HUES6 (cell line): ENCODE data around the gene BICDL1.
"Not testable (repeated sequence)": the region's sequence is repeated elsewhere in the genome, so short reads cannot be mapped to it uniquely, and the experiment has no call there.

Source experiments
- H3K27ac ChIP-seq: 2 replicates; pipeline ENCODE4 v1.7.0; 2013; ENCODE audit warnings: low read depth, mild to moderate bottlenecking, low read length, inconsistent platforms
- H3K27me3 ChIP-seq: 2 replicates; pipeline ENCODE4 v1.6.1; 2013; ENCODE audit warnings: low read length; ENCODE audit not compliant: control insufficient read depth, insufficient read depth
- H3K36me3 ChIP-seq: 2 replicates; pipeline ENCODE4 v1.6.1; 2013; ENCODE audit warnings: low read length; ENCODE audit not compliant: control insufficient read depth, insufficient read depth
- H3K4me1 ChIP-seq: 2 replicates; pipeline ENCODE4 v1.6.1; 2013; ENCODE audit warnings: low read length; ENCODE audit not compliant: control insufficient read depth, insufficient read depth
- H3K4me3 ChIP-seq: 2 replicates; pipeline ENCODE4 v1.5.1; 2013; ENCODE audit warnings: low read depth, low read length
- H3K9ac ChIP-seq: one replicate; pipeline ENCODE4 v1.6.1; 2013; ENCODE audit warnings: mild to moderate bottlenecking, low read length
- H3K9me3 ChIP-seq: 2 replicates; pipeline ENCODE4 v1.6.1; 2013; ENCODE audit warnings: low read depth, low read length; ENCODE audit not compliant: control insufficient read depth, insufficient read depth

The BICDL1 gene

GRCh38 chr12:120006258-120006975 lies 17.4 kb downstream of the BICDL1 start:
- peaks cover 9% of the 10 kb centered on the region; the same call in 1 of the 2 replicates for H3K4me1 ChIP-seq
- H3K9me3 ChIP-seq: no peaks in the 10 kb centered on the region
- no peaks in the 10 kb centered on the region for H3K36me3 ChIP-seq
- no peaks in the 10 kb centered on the region for H3K27me3 ChIP-seq
- no peak overlapping the region for H3K9ac ChIP-seq
- H3K4me3 ChIP-seq: no peak overlapping the region
- H3K27ac ChIP-seq: no peak overlapping the region

GRCh38 chr12:120007272-120007671 lies 18.2 kb downstream of the BICDL1 start:
- H3K9ac ChIP-seq: no peak overlapping the region
- H3K27ac ChIP-seq: no peak overlapping the region
- H3K4me1 ChIP-seq: peaks cover 9% of the 10 kb centered on the region; the same call in 1 of the 2 replicates

GRCh38 chr12:120010661-120011230 lies 21.7 kb downstream of the BICDL1 start:
- no peak overlapping the region for H3K4me3 ChIP-seq
- no peaks in the 10 kb centered on the region for H3K27me3 ChIP-seq
- no peaks in the 10 kb centered on the region for H3K9me3 ChIP-seq
- H3K27ac ChIP-seq: no peak overlapping the region
- H3K4me1 ChIP-seq: peaks cover 9% of the 10 kb centered on the region; the same call in 1 of the 2 replicates
- H3K36me3 ChIP-seq: no peaks in the 10 kb centered on the region
- H3K9ac ChIP-seq: no peak overlapping the region

More at GRCh38 chr12:120007272-120007671, 18.2 kb downstream of the BICDL1 start:
- Histone ChIP-seq H3K9me3 (no peaks in the 10 kb centered on the region), H3K4me3 (no peak overlapping the region), H3K27me3 (no peaks in the 10 kb centered on the region), H3K36me3 (no peaks in the 10 kb centered on the region)

GRCh38 chr12:120012067-120012621 lies 23.1 kb downstream of the BICDL1 start:
- Histone ChIP-seq H3K9ac (no peak overlapping the region), H3K36me3 (no peaks in the 10 kb centered on the region), H3K4me3 (no peak overlapping the region)

GRCh38 chr12:120013659-120014380 lies 24.8 kb downstream of the BICDL1 start:
- no peak overlapping the region for H3K9ac ChIP-seq
- no peak overlapping the region for H3K4me3 ChIP-seq
- H3K9me3 ChIP-seq: no peaks in the 10 kb centered on the region
- H3K27ac ChIP-seq: no peak overlapping the region
- H3K36me3 ChIP-seq: no peaks in the 10 kb centered on the region
- no peaks in the 10 kb centered on the region for H3K27me3 ChIP-seq
- 0 out of 2 replicates have a peak, but pooled peaks cover 3% of the 10 kb centered on the region for H3K4me1 ChIP-seq

More at GRCh38 chr12:120012067-120012621, 23.1 kb downstream of the BICDL1 start:
- H3K9me3 ChIP-seq: no peaks in the 10 kb centered on the region
- no peaks in the 10 kb centered on the region for H3K27me3 ChIP-seq
- peaks cover 7% of the 10 kb centered on the region; the same call in 1 of the 2 replicates for H3K4me1 ChIP-seq
- no peak overlapping the region for H3K27ac ChIP-seq

GRCh38 chr12:120014381-120014735 lies 25.3 kb downstream of the BICDL1 start:
- H3K4me3 ChIP-seq, H3K4me1 ChIP-seq, H3K27me3 ChIP-seq, H3K36me3 ChIP-seq, H3K27ac ChIP-seq, H3K9ac ChIP-seq, H3K9me3 ChIP-seq: not testable (repeated sequence)

GRCh38 chr12:120015313-120015712 lies 26.3 kb downstream of the BICDL1 start:
- no peak overlapping the region for H3K4me3 ChIP-seq
- H3K27ac ChIP-seq: no peak overlapping the region
- no peaks in the 10 kb centered on the region for H3K27me3 ChIP-seq
- H3K4me1 ChIP-seq: 0 out of 2 replicates have a peak, but pooled peaks cover 3% of the 10 kb centered on the region
- no peaks in the 10 kb centered on the region for H3K36me3 ChIP-seq
- no peak overlapping the region for H3K9ac ChIP-seq
- H3K9me3 ChIP-seq: no peaks in the 10 kb centered on the region

- not testable (repeated sequence) for H3K27ac ChIP-seq, H3K36me3 ChIP-seq, H3K9me3 ChIP-seq, H3K9ac ChIP-seq, H3K4me3 ChIP-seq, H3K27me3 ChIP-seq, H3K4me1 ChIP-seq
These were observed 27.2 kb downstream of the BICDL1 start for GRCh38 chr12:120016199-120016598.

- Histone ChIP-seq H3K9ac (no peak overlapping the region), H3K4me3 (no peak overlapping the region), H3K4me1 (no peaks in the 10 kb centered on the region), H3K27ac (no peak overlapping the region), H3K36me3 (no peaks in the 10 kb centered on the region), H3K9me3 (no peaks in the 10 kb centered on the region), H3K27me3 (no peaks in the 10 kb centered on the region)
These were observed 30.2 kb downstream of the BICDL1 start for GRCh38 chr12:120019197-120019596.

GRCh38 chr12:120019938-120020337 lies 30.9 kb downstream of the BICDL1 start:
- no peaks in the 10 kb centered on the region for H3K4me1 ChIP-seq
- H3K9ac ChIP-seq: no peak overlapping the region
- no peaks in the 10 kb centered on the region for H3K9me3 ChIP-seq
- no peak overlapping the region for H3K27ac ChIP-seq
- no peaks in the 10 kb centered on the region for H3K36me3 ChIP-seq
- no peaks in the 10 kb centered on the region for H3K27me3 ChIP-seq
- no peak overlapping the region for H3K4me3 ChIP-seq

- no peak overlapping the region for H3K9ac ChIP-seq
- no peaks in the 10 kb centered on the region for H3K9me3 ChIP-seq
These were observed 35.2 kb downstream of the BICDL1 start for GRCh38 chr12:120024193-120024592.

More at GRCh38 chr12:120024193-120024592, 35.2 kb downstream of the BICDL1 start:
- Histone ChIP-seq H3K4me1 (no peaks in the 10 kb centered on the region), H3K4me3 (no peak overlapping the region), H3K27ac (no peak overlapping the region), H3K36me3 (no peaks in the 10 kb centered on the region), H3K27me3 (no peaks in the 10 kb centered on the region)
